ENCODE data around the gene HUNK. TPM values are rescaled to one million over a fixed set of nuclear protein-coding genes. Genes with fewer than 3 reads are reported as not detected.

HUNK gene
- total RNA-seq, 4 donors from 2014 or later = 4.8 to 5.9 (median 5.6) TPM

GRCh38 chr21:31879911-31880310 lies 7.1 kb downstream of the HUNK start:
- no peak for DNase-seq (ENCODE audit: low spot score in 2 of 2)
- H3K9me3 ChIP-seq = no peaks in the 10 kb centered on the region
- H3K27me3 ChIP-seq = peaks cover 11% of the 10 kb centered on the region
- no peak overlapping the region for H3K4me3 ChIP-seq
- peaks cover 26% of the 10 kb centered on the region for H3K4me1 ChIP-seq
- H3K27ac ChIP-seq = no peak overlapping the region
- no peaks in the 10 kb centered on the region for H3K36me3 ChIP-seq
- TF ChIP-seq, protein P1, sequence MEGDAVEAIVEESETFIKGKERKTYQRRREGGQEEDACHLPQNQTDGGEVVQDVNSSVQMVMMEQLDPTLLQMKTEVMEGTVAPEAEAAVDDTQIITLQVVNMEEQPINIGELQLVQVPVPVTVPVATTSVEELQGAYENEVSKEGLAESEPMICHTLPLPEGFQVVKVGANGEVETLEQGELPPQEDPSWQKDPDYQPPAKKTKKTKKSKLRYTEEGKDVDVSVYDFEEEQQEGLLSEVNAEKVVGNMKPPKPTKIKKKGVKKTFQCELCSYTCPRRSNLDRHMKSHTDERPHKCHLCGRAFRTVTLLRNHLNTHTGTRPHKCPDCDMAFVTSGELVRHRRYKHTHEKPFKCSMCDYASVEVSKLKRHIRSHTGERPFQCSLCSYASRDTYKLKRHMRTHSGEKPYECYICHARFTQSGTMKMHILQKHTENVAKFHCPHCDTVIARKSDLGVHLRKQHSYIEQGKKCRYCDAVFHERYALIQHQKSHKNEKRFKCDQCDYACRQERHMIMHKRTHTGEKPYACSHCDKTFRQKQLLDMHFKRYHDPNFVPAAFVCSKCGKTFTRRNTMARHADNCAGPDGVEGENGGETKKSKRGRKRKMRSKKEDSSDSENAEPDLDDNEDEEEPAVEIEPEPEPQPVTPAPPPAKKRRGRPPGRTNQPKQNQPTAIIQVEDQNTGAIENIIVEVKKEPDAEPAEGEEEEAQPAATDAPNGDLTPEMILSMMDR (IDR thresholded peaks at IDR 0.05) = no peak
- no peak for TF ChIP-seq POLR2A (IDR thresholded peaks at IDR 0.05)
- TF ChIP-seq EP300 (IDR thresholded peaks at IDR 0.05) = no peak
- no peak for TF ChIP-seq POLR2AphosphoS5 (IDR thresholded peaks at IDR 0.05)
- 64% methylated on average over 7 of the region's 7 CpGs for WGBS

- Histone ChIP-seq H3K4me1 (peaks cover 20% of the 10 kb centered on the region), H3K27me3 (peaks cover 10% of the 10 kb centered on the region), H3K4me3 (no peak overlapping the region), H3K36me3 (no peaks in the 10 kb centered on the region), H3K9me3 (no peaks in the 10 kb centered on the region), H3K27ac (no peak overlapping the region)
- no peak for DNase-seq (ENCODE audit: low spot score in 2 of 2)
- 97% methylated on average over 6 of the region's 8 CpGs for WGBS
- TF ChIP-seq EP300 (IDR thresholded peaks at IDR 0.05) (no peak), POLR2AphosphoS5 (IDR thresholded peaks at IDR 0.05) (no peak), POLR2A (IDR thresholded peaks at IDR 0.05) (no peak)
- TF ChIP-seq, protein P1 (IDR thresholded peaks at IDR 0.05) = no peak
Measured at GRCh38 chr21:31880816-31881215, 8.0 kb downstream of the HUNK start.

DNA sequence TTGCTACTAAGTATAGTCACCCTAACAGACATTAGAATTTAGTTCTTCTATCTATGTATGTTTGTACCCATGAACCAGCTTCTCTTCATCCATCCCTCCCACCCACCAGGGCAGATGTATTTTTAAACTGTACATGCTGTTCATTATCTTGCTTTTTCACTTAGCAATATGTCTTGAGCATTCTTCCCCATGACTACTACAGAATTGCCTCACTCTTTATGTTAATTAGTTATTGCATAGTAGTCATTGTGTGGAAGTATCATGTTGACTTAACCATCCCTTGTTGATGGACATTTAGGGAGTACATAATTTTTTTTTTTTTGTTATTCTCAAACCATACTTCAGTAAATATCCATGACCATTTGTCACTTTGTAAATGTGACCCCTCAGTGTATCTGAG lies 9.9 kb downstream of the HUNK start:
- no peak for TF ChIP-seq EP300 (IDR thresholded peaks at IDR 0.05)
- TF ChIP-seq, protein P1 (IDR thresholded peaks at IDR 0.05) = no peak
- no peak for TF ChIP-seq POLR2AphosphoS5 (IDR thresholded peaks at IDR 0.05)
- no peak for TF ChIP-seq POLR2A (IDR thresholded peaks at IDR 0.05)
- H3K4me1 ChIP-seq = peaks cover 28% of the 10 kb centered on the region
- no peaks in the 10 kb centered on the region for H3K36me3 ChIP-seq
- DNase-seq (ENCODE audit: low spot score in 2 of 2) = no peak
- H3K27ac ChIP-seq = no peak overlapping the region
- H3K27me3 ChIP-seq = peaks cover 8% of the 10 kb centered on the region
- H3K9me3 ChIP-seq = no peaks in the 10 kb centered on the region
- H3K4me3 ChIP-seq = no peak overlapping the region

- no peak overlapping the region for H3K4me3 ChIP-seq
- TF ChIP-seq EP300 (IDR thresholded peaks at IDR 0.05) (no peak), POLR2AphosphoS5 (IDR thresholded peaks at IDR 0.05) (no peak), POLR2A (IDR thresholded peaks at IDR 0.05) (no peak)
- TF ChIP-seq, protein P1 (IDR thresholded peaks at IDR 0.05) = no peak
- H3K36me3 ChIP-seq = no peaks in the 10 kb centered on the region
- peaks cover 27% of the 10 kb centered on the region for H3K4me1 ChIP-seq
- WGBS = 95% methylated on average over 11 of the region's 11 CpGs
- H3K9me3 ChIP-seq = no peaks in the 10 kb centered on the region
- H3K27me3 ChIP-seq = peaks cover 8% of the 10 kb centered on the region
- no peak overlapping the region for H3K27ac ChIP-seq
- DNase-seq (ENCODE audit: low spot score in 2 of 2) = no peak
Measured at GRCh38 chr21:31885146-31885545, 12.3 kb downstream of the HUNK start.

DNA sequence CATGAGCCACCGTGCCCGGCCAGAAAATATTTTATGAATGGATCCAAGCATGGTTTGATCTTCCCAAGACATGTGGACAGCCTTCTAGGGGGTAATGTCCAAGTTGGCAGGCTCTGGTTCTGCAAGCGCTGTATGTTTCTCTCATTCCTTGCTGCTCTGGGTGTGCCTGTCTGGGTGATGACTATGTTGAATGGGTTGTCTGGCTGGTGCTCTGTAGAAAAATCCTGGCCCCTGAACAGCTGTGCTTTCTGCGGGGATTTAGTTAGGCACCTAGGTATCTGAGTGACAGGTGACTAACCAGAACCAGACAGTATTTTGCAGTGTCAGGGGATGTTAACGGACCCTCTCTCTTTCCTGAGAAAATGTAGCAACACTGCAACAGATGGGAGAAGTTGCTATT lies 14.1 kb downstream of the HUNK start:
- Histone ChIP-seq H3K36me3 (no peaks in the 10 kb centered on the region), H3K27me3 (no peaks in the 10 kb centered on the region), H3K27ac (no peak overlapping the region), H3K9me3 (no peaks in the 10 kb centered on the region), H3K4me3 (no peak overlapping the region), H3K4me1 (peaks cover 25% of the 10 kb centered on the region)
- peak in 1 of 2 donors; percentile 37 for DNase-seq (ENCODE audit: low spot score in 2 of 2)
- TF ChIP-seq POLR2AphosphoS5 (IDR thresholded peaks at IDR 0.05) (no peak), POLR2A (IDR thresholded peaks at IDR 0.05) (no peak), EP300 (IDR thresholded peaks at IDR 0.05) (no peak)
- TF ChIP-seq, protein P1 (IDR thresholded peaks at IDR 0.05) = no peak
- WGBS = 63% methylated on average over 5 of the region's 5 CpGs

Measured in suprapubic skin (tissue), 4 donors.